Astrocyte (in vitro differentiated cells and primary cell): ENCODE data around the gene NEMP2.

Experiments used
- CTCF ChIP-seq: IDR thresholded peaks from 2 replicates; pipeline ENCODE4 v1.5.1; 2011; ENCODE audit warnings: low read depth, mild to moderate bottlenecking, inconsistent platforms, low read length, moderate library complexity; ENCODE audit not compliant: insufficient read depth
- EZH2 ChIP-seq: IDR thresholded peaks from 2 replicates; pipeline ENCODE4 v1.6.1; 2012; ENCODE audit warnings: mild to moderate bottlenecking, low read length, inconsistent platforms; ENCODE audit not compliant: insufficient read depth

GRCh38 chr2:190553254-190553653 is 18.7 kb upstream of the NEMP2 start:
- TF ChIP-seq CTCF (no peak), EZH2 (no peak)
